Brain microvascular endothelial cell (primary cell): ENCODE results near the gene CRYBG3.
A peak's percentile ranks its signal among the peaks of the same experiment; 100 is the strongest.

ENCODE experiments used
- DNase-seq: peaks from one replicate; pipeline ENCODE4 v3.0.0-alpha.2; 2020
- H3K27ac ChIP-seq: fragments of 250-450 bp; sonication (Bioruptor Pico); 2 replicates; pipeline ENCODE4 v1.5.1; 2020; ENCODE audit warnings: mild to moderate bottlenecking, moderate library complexity
- H3K27me3 ChIP-seq: fragments of 250-450 bp; sonication (Bioruptor Pico); replicated peaks from 2 replicates; pipeline ENCODE4 v1.5.1; 2020; ENCODE audit warnings: mild to moderate bottlenecking
- H3K36me3 ChIP-seq: fragments of 250-450 bp; sonication (Bioruptor Pico); replicated peaks from 2 replicates; pipeline ENCODE4 v1.5.1; 2020; ENCODE audit warnings: mild to moderate bottlenecking
- H3K4me3 ChIP-seq: 2 replicates; pipeline ENCODE4 v1.5.1; 2011; ENCODE audit warnings: low read depth, mild to moderate bottlenecking, control low read depth, low read length, moderate library complexity
- CTCF ChIP-seq: IDR thresholded peaks from 2 replicates; pipeline ENCODE4 v1.5.1; 2011; ENCODE audit warnings: low read depth, mild to moderate bottlenecking, moderate library complexity, low read length, control low read depth, inconsistent platforms; ENCODE audit errors: missing control alignments
- in situ Hi-C: cut with HindIII; loops from 2 replicates; pipeline ENCODE4 v1.10.0; 2017; ENCODE audit warnings: low sequenced_read_pairs, low pct_ligation_motif_present

The CRYBG3 gene

GRCh38 chr3:97821774-97822358, at the start of gene CRYBG3:
Gene CRYBG3, plus strand, starts transcription at chr3:97822011. Its CDS starts 196 bp downstream, at chr3:97822207.
- Histone ChIP-seq H3K27me3 (no peaks in the 10 kb centered on the region), H3K4me3 (peak within 1 kb of the TSS; percentile 87), H3K36me3 (no peaks in the 10 kb centered on the region), H3K27ac (peak within 1 kb of the TSS; percentile 49)
- TF ChIP-seq CTCF: peak; percentile 62
- peak; percentile 73 for DNase-seq
- in situ Hi-C loops: no loop called here

- Histone ChIP-seq H3K4me3 (no peak overlapping the region), H3K36me3 (no peaks in the 10 kb centered on the region), H3K27ac (no peak overlapping the region), H3K27me3 (no peaks in the 10 kb centered on the region)
- in situ Hi-C loops: no loop called here
- no peak for DNase-seq
- no peak for TF ChIP-seq CTCF
These were observed 48.9 kb upstream of the CRYBG3 start for GRCh38 chr3:97772926-97773325.

- in situ Hi-C loops: no loop called here
- TF ChIP-seq CTCF: no peak
- H3K4me3 ChIP-seq: no peak overlapping the region
These were observed 43.7 kb upstream of the CRYBG3 start for GRCh38 chr3:97778152-97778551.

GRCh38 chr3:97793420-97794019, 28.3 kb upstream of the CRYBG3 start:
- Histone ChIP-seq H3K4me3 (no peak overlapping the region), H3K27ac (no peak overlapping the region), H3K27me3 (no peaks in the 10 kb centered on the region), H3K36me3 (no peaks in the 10 kb centered on the region)
- TF ChIP-seq CTCF: peak; percentile 64
- DNase-seq: peak; percentile 20
- in situ Hi-C loops: no loop called here

More at GRCh38 chr3:97778152-97778551, 43.7 kb upstream of the CRYBG3 start:
- H3K27ac ChIP-seq: no peak overlapping the region
- H3K27me3 ChIP-seq: no peaks in the 10 kb centered on the region
- DNase-seq: no peak
- no peaks in the 10 kb centered on the region for H3K36me3 ChIP-seq

GRCh38 chr3:97795951-97796350, 25.9 kb upstream of the CRYBG3 start:
- no peak for DNase-seq
- in situ Hi-C loops: no loop called here
- H3K4me3 ChIP-seq: no peak overlapping the region
- H3K27me3 ChIP-seq: no peaks in the 10 kb centered on the region
- H3K36me3 ChIP-seq: no peaks in the 10 kb centered on the region
- no peak for TF ChIP-seq CTCF
- H3K27ac ChIP-seq: no peak overlapping the region

- Histone ChIP-seq H3K27ac (no peak overlapping the region), H3K36me3 (no peaks in the 10 kb centered on the region), H3K27me3 (no peaks in the 10 kb centered on the region), H3K4me3 (no peak overlapping the region)
- no peak for TF ChIP-seq CTCF
- DNase-seq: no peak
- in situ Hi-C loops: no loop called here
These were observed 17.3 kb upstream of the CRYBG3 start for GRCh38 chr3:97804471-97804870.
